Right atrium auricular region (tissue), 2 donors: Measurements from ENCODE around the gene AHCYL2. TPM values are rescaled to one million over a fixed set of nuclear protein-coding genes. Genes with fewer than 3 reads are reported as not detected.

Experiments used
- DNase-seq: peaks from one replicate; pipeline ENCODE4 v3.0.0-alpha.2; 2019; ENCODE audit warnings: low spot score
- H3K27ac ChIP-seq, 2 donors: fragments of 200-600 bp; sonication (generic); 1 replicate in 1 of 2; 2 replicates in 1 of 2; pipeline ENCODE4 v1.5.1; 2016 to 2019
- H3K27me3 ChIP-seq, 2 donors: fragments of 200-600 bp; sonication (generic); one replicate each; pipeline versions ENCODE4 v1.5.1 to v1.6.0; 2017 to 2019
- H3K36me3 ChIP-seq: fragments of 200-600 bp; sonication (generic); one replicate; pipeline ENCODE4 v1.5.1; 2016
- H3K4me1 ChIP-seq, 2 donors: fragments of 200-600 bp; sonication (generic); one replicate each; pipeline versions ENCODE4 v1.5.1 to v1.6.0; 2017 to 2019
- H3K4me3 ChIP-seq, 2 donors: fragments of 200-600 bp; sonication (generic); 1 replicate in 1 of 2; 2 replicates in 1 of 2; pipeline ENCODE4 v1.5.1; 2017 to 2019; ENCODE audit warnings: mild to moderate bottlenecking in 1 of 2, moderate library complexity in 1 of 2
- H3K9me3 ChIP-seq, 2 donors: fragments of 200-600 bp; sonication (generic); one replicate each; pipeline ENCODE4 v1.5.1; 2019
- total RNA-seq, 2 donors: library from RNA; depleted of rRNA; stranded (reverse); fragments of >200 nt; gene quantifications; one replicate each; pipeline ENCODE4 v1.1.0, GENCODE V29; 2016
- TF ChIP-seq, protein P1 (sequence below), 2 donors: fragments of 200-600 bp; sonication (generic); IDR thresholded peaks; one replicate each; pipeline ENCODE4 v1.5.1; 2019; ENCODE audit warnings: antibody characterized with exemption in 2 of 2

Gene AHCYL2
- total RNA-seq, 2 donors from 2014 or later = 5.6 to 6.5 TPM

DNA sequence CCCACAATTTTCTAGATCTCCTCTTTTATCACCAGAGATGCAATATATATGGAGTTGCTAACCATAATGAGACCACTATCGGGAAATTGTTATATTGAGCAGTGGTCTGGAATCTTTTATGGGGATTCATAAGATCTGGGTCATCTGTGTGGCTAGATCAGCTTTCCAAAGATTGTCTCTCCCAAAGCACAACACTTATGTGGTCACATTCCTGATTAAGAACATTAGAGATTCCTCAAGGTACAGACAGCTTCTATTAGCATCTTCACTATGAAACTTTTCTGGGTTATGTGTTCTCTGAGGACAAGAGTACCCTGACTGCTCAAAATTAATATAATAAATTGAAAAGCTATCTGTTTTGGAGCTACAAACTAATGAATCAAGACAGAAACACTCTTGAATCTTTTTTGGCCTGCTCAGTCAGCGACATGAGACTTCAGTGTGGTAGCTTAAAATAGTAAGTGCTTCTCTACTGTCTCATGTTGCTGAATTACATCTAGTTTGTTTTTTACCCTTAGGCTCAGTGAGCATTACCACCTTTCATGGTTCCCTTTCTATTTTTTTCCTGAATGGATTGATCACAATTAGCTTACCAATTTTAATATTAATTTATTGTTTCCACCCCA is 166.8 kb downstream of the AHCYL2 start:
- H3K36me3 ChIP-seq = no peaks in the 10 kb centered on the region
- peaks cover 0 to 6% of the 10 kb centered on the region in 2 donors for H3K4me1 ChIP-seq
- H3K4me3 ChIP-seq = no peak overlapping the region
- peak overlapping the region; percentile 75 to 90 for H3K27ac ChIP-seq
- H3K9me3 ChIP-seq = no peaks in the 10 kb centered on the region
- no peaks in the 10 kb centered on the region for H3K27me3 ChIP-seq
- TF ChIP-seq, protein P1, sequence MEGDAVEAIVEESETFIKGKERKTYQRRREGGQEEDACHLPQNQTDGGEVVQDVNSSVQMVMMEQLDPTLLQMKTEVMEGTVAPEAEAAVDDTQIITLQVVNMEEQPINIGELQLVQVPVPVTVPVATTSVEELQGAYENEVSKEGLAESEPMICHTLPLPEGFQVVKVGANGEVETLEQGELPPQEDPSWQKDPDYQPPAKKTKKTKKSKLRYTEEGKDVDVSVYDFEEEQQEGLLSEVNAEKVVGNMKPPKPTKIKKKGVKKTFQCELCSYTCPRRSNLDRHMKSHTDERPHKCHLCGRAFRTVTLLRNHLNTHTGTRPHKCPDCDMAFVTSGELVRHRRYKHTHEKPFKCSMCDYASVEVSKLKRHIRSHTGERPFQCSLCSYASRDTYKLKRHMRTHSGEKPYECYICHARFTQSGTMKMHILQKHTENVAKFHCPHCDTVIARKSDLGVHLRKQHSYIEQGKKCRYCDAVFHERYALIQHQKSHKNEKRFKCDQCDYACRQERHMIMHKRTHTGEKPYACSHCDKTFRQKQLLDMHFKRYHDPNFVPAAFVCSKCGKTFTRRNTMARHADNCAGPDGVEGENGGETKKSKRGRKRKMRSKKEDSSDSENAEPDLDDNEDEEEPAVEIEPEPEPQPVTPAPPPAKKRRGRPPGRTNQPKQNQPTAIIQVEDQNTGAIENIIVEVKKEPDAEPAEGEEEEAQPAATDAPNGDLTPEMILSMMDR (IDR thresholded peaks at IDR 0.05) = no peak
- no peak for DNase-seq

DNA sequence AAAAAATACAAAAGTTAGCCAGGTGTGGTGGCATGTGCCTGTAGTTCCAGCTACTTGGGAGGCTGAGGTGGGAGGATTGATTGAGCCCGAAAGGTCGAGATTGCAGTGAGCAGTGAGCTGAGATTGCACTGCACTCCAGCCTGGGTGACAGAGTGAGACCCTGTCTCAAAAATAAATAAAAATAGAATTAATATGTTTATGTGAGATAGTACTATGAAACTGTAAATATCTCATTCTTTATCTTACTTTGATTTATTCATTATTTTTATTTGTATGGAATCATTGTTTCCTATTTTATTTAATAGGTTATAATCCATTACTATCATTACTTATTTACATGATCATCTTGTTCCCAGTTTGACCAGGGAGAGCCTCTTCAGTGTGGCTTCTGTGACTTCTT is 168.4 kb downstream of the AHCYL2 start:
- H3K4me3 ChIP-seq = no peak overlapping the region
- no peaks in the 10 kb centered on the region for H3K36me3 ChIP-seq
- no peak for DNase-seq
- H3K4me1 ChIP-seq = peaks cover 0 to 6% of the 10 kb centered on the region in 2 donors
- no peaks in the 10 kb centered on the region for H3K27me3 ChIP-seq
- H3K9me3 ChIP-seq = no peaks in the 10 kb centered on the region
- TF ChIP-seq, protein P1 (IDR thresholded peaks at IDR 0.05) = no peak
- H3K27ac ChIP-seq = peak overlapping the region; percentile 75 to 90

DNA sequence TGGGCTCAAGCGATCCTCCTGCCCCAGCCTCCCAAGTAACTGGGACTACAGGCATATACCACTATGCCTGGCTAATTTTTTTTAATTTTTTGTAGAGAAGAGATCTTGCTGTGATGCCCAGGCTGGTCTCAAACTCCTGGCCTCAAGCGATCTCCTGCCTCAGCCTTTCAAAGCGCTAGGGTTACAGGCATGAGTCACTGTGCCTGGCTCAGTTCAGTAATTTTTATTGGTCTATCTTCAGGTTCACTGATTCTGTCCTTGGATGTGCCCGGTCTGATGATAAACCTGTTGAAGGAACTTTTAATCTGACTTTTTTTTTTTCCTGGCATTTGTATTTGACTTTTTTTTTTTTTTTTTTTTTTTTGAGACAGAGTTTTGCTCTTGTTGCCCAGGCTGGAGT is 169.3 kb downstream of the AHCYL2 start:
- H3K4me3 ChIP-seq = no peak overlapping the region
- DNase-seq = no peak
- H3K9me3 ChIP-seq = no peaks in the 10 kb centered on the region
- no peaks in the 10 kb centered on the region for H3K36me3 ChIP-seq
- TF ChIP-seq, protein P1 (IDR thresholded peaks at IDR 0.05) = no peak
- H3K4me1 ChIP-seq = peaks cover 0 to 6% of the 10 kb centered on the region in 2 donors
- no peak overlapping the region for H3K27ac ChIP-seq
- H3K27me3 ChIP-seq = no peaks in the 10 kb centered on the region

DNA sequence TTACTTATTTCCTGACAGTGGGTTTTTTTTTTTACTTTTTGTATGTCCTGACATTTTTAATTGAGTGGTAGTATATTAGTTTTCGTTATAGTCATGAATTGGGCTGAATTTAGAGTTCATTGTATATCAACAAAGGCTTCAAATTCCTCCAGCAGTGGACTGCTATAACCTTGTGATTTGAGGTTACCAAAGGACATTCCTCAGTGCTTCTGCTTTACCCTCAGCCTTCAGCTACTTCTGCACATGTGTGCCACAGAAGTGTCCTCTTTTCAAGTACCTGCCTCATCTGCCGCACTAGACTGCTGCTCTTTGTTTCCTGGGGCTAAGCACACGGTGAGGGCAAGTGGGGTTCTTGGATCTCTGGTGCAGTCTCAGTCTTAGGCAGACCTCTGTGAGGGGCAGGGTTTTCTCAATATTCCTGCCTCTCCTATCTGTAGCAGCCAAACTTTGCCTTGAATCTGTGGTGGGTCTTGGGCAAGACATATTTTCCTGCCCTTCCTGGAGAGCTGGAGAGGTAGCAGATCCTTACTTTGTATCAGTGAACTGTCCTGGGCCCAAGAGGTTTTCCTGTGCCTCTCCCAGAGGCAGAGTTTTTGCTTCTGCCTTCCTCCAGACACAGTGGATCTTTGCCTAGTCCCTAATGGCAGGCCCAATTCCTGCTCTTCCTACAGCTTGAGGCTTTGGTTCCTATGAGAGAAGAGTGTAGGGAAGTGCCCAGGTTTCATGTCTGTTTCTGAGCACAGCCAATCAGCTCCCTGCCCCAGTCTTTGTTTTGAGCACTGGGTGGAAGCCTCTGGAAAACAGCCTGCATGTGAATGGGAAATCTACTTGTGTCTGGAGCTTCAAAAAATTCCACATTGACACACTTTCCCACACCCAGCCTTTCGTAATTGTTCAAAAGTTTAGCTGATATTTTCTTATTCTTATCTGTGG is 170.4 kb downstream of the AHCYL2 start:
- TF ChIP-seq, protein P1 (IDR thresholded peaks at IDR 0.05) = no peak
- Histone ChIP-seq H3K27ac (peak overlapping the region; percentile 9 to 16), H3K27me3 (no peaks in the 10 kb centered on the region), H3K4me3 (no peak overlapping the region), H3K9me3 (no peaks in the 10 kb centered on the region), H3K4me1 (no peaks in the 10 kb centered on the region), H3K36me3 (no peaks in the 10 kb centered on the region)
- no peak for DNase-seq

DNA sequence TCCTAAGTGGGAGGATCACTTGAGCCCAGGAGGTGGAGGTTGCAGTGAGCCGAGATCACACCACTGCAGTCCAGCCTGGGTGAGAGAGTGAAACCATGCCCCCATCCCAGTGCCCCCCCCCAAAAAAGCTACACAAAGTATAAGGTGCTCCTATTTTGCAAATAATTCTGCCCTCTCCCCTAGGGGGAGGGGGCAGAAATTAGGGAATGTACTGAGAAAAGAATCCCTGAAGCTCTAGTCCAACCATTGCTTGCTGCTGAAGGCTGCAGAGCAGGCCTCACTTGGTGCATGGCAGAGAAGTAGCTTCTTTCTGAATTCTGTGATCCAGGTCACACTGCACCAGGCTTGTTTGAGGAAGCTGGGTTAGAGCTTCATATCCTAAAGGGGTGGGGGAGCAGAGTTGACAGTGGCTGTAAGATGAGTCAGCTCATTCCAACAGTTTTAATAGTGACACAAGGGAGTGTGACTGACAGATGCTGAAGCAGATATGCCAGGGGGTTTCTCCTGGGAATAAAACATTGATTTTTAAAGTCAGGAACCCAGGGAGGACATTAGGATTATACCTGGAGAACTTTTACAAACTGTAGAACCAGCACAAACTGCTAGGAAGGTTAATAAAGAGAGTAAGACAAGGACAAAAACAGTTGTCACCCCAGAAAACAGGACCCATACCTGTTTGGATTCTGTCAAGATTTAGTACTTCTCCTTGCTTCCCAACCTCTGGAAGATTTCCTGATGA is 176.6 kb downstream of the AHCYL2 start:
- Histone ChIP-seq H3K27ac (peak overlapping the region in 1 of 2 donors; percentile 56), H3K36me3 (no peaks in the 10 kb centered on the region), H3K27me3 (no peaks in the 10 kb centered on the region)

More for the DNA sequence above, 176.6 kb downstream of the AHCYL2 start:
- TF ChIP-seq, protein P1 (IDR thresholded peaks at IDR 0.05) = no peak
- DNase-seq = no peak
- H3K4me1 ChIP-seq = peaks cover 0 to 16% of the 10 kb centered on the region in 2 donors
- H3K9me3 ChIP-seq = no peaks in the 10 kb centered on the region
- H3K4me3 ChIP-seq = no peak overlapping the region
